GM12892 (cell line): ENCODE data around the gene CERS2.

Source experiments
- DNase-seq: peaks from one replicate; pipeline ENCODE4 v3.0.0; 2011; ENCODE audit not compliant: insufficient read length
- FAIRE-seq: peaks from 2 replicates; lab custom pipeline; 2011; peaks lifted over from hg19 to GRCh38; lab: Jason Lieb, UNC
- POLR2A ChIP-seq: IDR thresholded peaks from 2 replicates; pipeline ENCODE4 v1.6.1; 2011; ENCODE audit warnings: low read depth, low read length, control low read depth
- POLR2AphosphoS5 ChIP-seq: IDR thresholded peaks from 2 replicates; pipeline ENCODE4 v1.6.1; 2011; ENCODE audit warnings: low read depth, low read length, control low read depth
- TAF1 ChIP-seq: IDR thresholded peaks from 2 replicates; pipeline ENCODE4 v1.6.1; 2011; ENCODE audit warnings: low read depth, mild to moderate bottlenecking, control low read depth, low read length, borderline replicate concordance

Gene CERS2

DNA sequence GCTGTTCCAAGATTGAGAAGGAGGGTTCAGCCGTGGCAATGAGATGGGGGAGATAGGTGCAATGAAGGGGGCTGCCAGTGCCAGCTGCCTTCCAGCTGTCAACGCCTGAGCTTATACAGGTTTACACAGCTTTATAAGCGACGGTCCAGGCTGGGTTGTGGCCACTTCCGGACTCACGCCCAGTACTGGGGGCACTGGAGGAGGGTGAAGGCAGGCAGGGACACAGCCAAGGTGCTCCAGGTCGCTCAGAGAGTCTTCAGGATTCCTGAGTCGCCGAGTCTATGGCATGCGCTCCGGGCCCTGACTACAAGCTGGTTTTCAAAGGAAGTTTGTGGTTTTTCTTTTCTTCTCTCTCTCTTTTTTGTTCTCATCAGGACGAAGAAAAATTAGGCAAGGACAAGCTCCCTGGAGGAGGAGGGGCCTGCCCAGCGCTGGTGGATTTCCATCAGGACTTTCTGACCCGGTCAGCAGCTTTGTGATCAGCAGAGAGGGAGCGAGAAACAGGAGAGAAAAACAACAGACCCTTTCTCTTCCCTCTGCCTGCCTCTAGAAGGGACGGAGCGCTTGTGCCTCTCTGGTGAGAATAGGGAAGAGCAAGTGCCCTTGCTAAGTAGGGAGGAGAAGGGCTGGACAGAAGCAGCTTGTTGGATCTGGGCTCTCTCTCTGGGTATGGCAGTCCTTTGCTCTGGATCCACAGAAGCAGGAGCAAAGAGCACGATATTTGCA is 31.9 kb upstream of the CERS2 start, which contains the start of gene MINDY1:
Gene MINDY1 (minus strand): TSS at position 576 of the 726 bp plus-strand sequence. CDS start 4,285 bp downstream, outside the sequence.
- FAIRE-seq, result no peak

DNA sequence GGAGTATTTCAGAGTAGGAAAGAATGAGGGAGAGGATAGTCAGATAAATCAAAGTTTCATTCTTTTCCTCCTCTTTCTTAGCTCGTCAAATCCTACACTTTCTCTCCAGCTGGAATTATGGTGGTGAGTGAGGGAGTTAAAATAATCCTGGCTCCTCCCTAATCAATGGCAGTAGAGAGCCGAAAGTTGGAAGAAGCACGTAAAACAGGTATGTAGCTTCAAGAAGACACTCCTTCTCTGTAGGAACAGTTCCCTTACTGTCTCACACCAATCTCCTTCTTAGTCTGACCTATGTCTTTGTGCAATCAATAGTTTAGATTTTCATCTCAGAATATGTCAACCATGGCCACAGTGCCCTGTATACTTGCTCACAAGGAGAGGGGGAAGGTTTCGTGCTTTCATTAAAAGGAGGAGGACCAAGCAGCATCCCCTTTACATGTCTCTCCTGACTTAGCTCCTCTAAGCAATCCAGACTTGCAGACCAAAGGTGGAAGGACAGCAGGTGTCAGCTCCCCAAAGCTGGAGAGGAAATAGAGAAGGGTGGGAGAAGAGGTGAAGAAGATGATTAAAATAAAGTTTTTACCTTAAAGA is 31.2 kb upstream of the CERS2 start:
- no peak for TF ChIP-seq TAF1
- no peak for TF ChIP-seq POLR2A
- no peak for TF ChIP-seq POLR2AphosphoS5
- DNase-seq (no peak), FAIRE-seq (no peak)

More for the DNA sequence above, 31.9 kb upstream of the CERS2 start, which contains the start of gene MINDY1:
- no peak for TF ChIP-seq POLR2A
- TF ChIP-seq POLR2AphosphoS5, result no peak
- no peak for DNase-seq

DNA sequence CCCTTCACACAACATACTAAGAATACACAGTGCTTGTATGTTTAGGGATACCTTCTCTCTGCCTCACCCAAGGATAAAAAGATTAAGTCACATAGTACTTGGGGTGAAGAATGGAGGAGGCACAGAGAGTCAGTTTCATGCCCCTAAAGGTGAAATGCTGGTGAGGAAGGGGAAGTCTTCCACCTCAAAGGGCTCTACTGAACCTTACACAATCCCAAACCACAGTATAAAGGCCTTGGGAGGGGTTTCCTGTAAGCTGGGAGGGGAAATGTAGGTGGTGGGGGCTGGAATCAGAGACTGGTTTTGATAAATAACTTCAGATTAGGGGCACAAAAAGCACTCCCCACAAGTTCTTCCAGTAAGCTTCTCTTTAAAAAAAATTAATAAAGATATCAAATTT is 28.5 kb upstream of the CERS2 start:
- no peak for FAIRE-seq
- TF ChIP-seq POLR2A, result no peak
- no peak for TF ChIP-seq TAF1
- TF ChIP-seq POLR2AphosphoS5, result no peak

DNA sequence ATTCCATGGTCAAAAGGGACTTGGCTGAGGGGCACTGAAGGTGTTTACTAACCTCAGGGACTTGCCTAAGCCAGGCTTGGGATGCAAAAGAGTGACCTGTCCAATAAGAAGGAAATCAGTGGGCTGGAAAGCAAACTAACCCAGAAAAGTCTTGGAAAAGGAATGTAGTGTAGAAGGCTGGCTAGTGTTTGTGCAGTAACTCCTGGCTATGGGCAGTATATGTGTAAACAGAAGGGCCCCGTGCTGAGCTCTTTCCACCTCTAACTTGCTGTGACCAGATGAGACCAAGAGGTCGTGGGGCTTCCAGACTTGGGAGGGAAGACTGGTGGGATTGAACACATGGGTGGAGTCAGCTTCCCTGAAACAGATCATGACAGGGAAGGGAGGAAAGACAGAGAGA is 28.0 kb upstream of the CERS2 start:
- no peak for FAIRE-seq
- no peak for DNase-seq
- TF ChIP-seq POLR2A, result no peak
- TF ChIP-seq TAF1, result no peak
- no peak for TF ChIP-seq POLR2AphosphoS5

More for the DNA sequence above, 28.5 kb upstream of the CERS2 start:
- no peak for DNase-seq

DNA sequence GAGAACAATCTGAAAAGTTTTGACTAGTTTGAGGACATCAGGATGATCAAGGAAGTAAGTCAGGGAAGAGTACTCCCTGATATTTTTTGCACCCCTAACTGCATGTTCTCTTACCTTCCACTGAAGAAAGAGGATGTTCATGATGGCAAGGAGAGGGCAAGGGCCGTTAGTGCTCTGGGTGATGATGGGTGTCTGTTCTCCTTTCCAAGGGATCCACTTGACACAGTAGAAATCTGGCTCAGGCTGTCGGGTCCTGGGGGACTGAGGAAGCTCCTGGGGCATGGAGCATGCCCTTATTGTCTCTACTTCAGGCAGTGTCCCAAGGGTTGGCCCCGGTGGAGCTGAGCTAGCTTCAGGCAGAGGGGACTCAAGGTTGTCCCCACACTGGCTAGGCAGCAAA is 27.4 kb upstream of the CERS2 start:
- FAIRE-seq, result no peak
- TF ChIP-seq TAF1 (no peak), POLR2AphosphoS5 (no peak), POLR2A (no peak)
- DNase-seq, result no peak

DNA sequence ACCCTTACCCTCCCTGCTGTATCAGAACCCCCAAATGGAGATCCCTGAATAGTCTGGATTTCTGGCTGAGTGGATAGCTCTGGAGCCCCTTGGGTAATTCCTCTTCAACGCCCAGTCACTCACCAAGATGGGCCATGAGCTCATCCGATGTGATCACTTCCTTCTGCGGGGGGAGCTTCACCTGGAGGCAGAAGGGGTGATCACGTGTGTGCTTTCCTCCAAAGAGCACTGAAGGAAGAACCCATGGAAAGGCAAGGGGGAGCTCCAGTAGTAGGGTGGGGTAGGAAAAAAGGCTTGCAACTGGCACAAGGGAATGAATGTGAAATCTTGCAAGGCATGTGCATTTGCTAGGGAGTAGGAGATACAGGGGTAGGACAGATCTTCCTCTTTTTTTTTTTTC is 27.0 kb upstream of the CERS2 start:
- TF ChIP-seq POLR2A (no peak), TAF1 (no peak), POLR2AphosphoS5 (no peak)
- FAIRE-seq (no peak), DNase-seq (no peak)

DNA sequence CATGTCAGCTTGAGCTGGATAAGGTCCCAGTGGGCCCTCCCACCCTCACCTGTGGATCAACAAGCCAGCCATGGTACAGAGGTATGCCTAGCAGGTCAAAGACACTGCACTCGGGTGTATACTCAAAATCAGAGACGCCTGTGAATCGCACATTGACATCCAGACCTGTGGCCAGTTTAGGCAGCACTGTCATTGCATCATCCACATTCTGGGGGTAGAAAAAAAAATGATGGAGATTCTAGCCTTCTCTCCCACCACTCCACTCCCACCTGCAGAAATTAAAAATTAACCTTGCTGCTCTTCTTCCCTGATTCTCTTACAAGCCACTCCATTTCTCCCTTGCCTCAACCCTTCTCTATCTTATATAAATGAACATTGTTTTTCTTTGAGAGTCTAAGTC is 25.8 kb upstream of the CERS2 start:
- no peak for FAIRE-seq
- no peak for DNase-seq
- TF ChIP-seq POLR2AphosphoS5 (no peak), POLR2A (no peak), TAF1 (no peak)

DNA sequence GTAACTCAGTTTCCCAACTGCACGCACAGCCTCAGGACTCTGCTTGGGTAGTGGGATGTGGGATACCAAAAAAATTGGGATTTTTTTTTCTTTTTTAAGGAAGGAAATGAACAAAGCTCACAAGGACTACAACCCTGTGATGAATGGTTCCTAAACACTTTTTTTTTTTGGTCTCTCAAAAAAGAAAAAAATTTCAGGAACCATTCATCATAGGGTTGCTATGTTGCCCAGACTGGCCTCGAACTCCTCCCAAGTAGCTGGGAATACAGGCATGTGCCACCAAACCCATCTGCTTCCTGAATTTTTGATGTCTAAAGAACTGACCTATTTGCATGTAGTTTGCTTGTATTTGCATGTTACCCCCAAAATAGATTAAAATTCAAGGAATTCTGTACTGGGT is 25.3 kb upstream of the CERS2 start:
- no peak for TF ChIP-seq POLR2A
- TF ChIP-seq TAF1, result no peak
- TF ChIP-seq POLR2AphosphoS5, result no peak
- DNase-seq, result no peak
- FAIRE-seq, result no peak

DNA sequence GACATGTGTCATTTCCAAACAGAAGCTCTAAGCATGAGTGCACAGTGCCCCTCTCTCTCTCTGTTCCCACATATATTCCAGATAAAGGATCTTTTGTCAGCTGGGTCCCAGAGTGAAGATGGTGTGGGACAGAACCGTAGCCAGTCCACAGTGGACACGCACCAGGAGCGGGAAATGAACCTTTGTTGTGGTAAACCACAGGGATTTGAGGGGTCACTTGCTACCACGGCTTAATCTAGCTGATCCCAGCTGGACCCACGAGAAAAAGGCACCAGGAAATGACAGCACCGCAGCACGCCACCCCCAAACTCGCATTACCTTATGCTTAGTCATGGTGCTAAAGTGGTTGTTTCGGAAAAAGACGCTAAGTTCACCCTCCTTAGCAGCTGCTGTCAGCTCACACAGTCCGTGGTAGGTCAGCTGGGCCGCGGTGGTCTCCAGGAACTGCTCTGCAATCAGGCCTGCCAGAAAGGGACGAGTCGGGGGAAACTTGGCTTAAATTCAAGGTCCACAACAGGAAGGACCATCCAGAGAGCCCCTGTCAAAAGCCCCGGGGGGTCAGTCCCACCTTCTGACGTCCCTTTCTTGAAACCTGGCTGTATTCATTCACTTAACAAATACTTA is 24.5 kb upstream of the CERS2 start:
- DNase-seq (no peak), FAIRE-seq (no peak)
- TF ChIP-seq POLR2A (no peak), TAF1 (no peak), POLR2AphosphoS5 (no peak)

DNA sequence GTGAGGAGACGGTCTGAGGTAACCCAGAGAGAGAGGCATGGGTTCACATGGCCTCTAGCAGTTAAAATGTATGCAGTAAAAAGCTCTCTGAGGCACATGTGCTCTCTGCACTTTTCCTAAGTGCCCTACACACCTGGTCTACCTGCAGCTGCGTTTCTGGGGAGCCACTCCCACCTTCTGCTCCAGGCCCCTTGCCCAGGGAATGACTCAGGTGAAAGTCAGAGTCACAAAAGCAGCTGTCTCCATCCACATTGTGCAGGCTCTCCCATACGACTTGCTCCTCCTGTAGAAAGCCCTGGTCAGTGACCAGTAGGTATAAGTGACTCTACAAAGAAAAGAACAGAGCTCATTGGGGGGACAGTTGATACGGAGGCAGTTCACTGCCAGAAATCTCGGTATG is 23.3 kb upstream of the CERS2 start:
- TF ChIP-seq POLR2AphosphoS5 (no peak), TAF1 (no peak), POLR2A (no peak)
- FAIRE-seq (no peak), DNase-seq (no peak)

DNA sequence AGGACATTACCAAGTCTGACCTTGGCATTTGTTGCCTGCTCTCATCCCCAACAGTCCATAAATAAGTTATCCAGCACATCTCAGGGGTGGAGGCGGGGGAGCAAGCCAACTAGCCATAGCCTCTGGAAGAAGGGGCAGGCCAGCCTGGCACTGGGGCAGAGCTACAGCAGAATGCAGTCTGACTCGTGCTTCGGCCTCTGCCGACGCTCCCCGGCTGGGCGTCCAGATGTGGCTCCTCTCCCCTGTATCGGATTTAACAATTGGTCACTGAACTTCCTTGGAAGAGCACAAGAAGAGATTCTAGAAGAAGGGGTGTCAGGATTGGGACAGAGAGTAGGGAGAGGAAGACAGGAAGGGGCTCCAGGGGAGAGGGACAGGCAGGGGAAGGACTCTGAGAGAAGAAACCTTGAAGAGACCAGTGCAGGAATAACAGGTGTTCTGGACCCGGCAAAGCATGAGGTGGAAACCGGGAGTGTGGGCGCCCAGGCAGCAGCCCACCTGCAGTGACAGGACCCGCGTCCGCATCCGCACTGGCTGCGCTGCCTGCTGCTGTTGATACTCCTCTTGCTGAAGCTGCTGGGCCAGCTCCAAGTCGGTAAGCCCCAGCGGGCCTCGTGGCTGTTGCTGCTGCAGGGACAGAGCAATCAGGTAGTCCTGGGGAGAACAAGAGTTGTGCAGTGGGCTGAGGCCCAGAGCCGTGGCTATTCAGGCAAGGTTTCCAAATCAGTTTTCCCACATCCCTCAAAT is 22.7 kb upstream of the CERS2 start:
- TF ChIP-seq POLR2AphosphoS5 (no peak), TAF1 (no peak), POLR2A (no peak)
- FAIRE-seq (no peak), DNase-seq (no peak)

DNA sequence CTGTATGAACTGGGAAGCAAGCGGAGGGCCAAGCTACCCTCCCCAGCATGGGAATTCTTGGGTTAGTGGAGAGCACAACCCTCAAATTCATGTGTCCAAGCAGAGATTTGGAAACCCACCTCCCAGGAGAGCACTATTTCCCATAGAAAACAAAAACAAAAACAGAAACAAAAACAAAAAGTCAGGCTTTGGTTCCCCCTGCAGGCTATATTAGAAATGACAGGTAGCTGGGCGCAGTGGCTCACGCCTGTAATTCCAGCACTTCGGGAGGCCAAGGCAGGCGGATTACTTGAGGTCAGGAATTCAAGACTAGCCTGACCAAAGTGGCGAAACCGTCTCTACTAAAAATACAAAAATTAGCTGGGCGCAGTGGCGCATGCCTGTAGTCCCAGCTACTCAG is 21.3 kb upstream of the CERS2 start:
- FAIRE-seq (no peak), DNase-seq (no peak)
- TF ChIP-seq POLR2A (no peak), TAF1 (no peak), POLR2AphosphoS5 (no peak)
